Panc1 (cell line): ENCODE results near the gene C19orf25.

Experiments used
- POLR2AphosphoS5 ChIP-seq: IDR thresholded peaks from 2 replicates; pipeline ENCODE4 v1.6.1; 2012; ENCODE audit warnings: mild to moderate bottlenecking, low read depth, low read length, moderate library complexity
- SIN3A ChIP-seq: IDR thresholded peaks from 2 replicates; pipeline ENCODE4 v1.6.1; 2012; ENCODE audit warnings: low read depth, mild to moderate bottlenecking, low read length, moderate library complexity, borderline replicate concordance; ENCODE audit not compliant: insufficient read depth
- TF ChIP-seq, protein P1 (sequence below): fragments of 450-650 bp; IDR thresholded peaks from 2 replicates; pipeline ENCODE4 v1.5.1; 2017; ENCODE audit warnings: mild to moderate bottlenecking
- TF ChIP-seq, protein P2 (sequence below), 2 experiments: IDR thresholded peaks; 2 replicates each; pipeline ENCODE4 v1.6.1; 2011 to 2012; ENCODE audit warnings: low read depth in 2 of 2, control low read depth in 1 of 2, low read length in 1 of 2, mild to moderate bottlenecking in 1 of 2, moderate library complexity in 1 of 2; ENCODE audit not compliant: insufficient read depth in 1 of 2

DNA sequence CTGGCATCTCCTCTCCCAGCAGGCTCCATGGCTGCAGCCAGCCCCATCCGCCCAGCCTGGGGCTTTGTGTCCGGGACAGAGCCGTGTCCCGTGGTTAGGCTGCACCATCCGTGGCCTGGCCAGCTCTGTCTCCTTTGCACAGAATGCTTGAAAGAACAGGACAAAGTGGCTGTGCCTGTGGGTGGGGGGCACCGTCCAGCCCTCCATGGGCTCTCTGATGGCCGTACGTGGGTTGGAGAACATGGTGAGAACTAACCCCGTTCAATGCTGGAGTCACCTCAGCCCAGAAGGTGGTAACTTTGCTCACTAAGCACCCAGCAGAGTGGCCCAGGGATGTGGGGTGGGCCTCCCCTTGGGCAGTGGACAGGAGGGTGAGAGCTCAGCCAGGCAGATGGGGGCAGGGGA, 38.0 kb downstream of the C19orf25 start:
- TF ChIP-seq, protein P1, sequence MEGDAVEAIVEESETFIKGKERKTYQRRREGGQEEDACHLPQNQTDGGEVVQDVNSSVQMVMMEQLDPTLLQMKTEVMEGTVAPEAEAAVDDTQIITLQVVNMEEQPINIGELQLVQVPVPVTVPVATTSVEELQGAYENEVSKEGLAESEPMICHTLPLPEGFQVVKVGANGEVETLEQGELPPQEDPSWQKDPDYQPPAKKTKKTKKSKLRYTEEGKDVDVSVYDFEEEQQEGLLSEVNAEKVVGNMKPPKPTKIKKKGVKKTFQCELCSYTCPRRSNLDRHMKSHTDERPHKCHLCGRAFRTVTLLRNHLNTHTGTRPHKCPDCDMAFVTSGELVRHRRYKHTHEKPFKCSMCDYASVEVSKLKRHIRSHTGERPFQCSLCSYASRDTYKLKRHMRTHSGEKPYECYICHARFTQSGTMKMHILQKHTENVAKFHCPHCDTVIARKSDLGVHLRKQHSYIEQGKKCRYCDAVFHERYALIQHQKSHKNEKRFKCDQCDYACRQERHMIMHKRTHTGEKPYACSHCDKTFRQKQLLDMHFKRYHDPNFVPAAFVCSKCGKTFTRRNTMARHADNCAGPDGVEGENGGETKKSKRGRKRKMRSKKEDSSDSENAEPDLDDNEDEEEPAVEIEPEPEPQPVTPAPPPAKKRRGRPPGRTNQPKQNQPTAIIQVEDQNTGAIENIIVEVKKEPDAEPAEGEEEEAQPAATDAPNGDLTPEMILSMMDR, result no peak
- no peak for TF ChIP-seq SIN3A
- TF ChIP-seq, protein P2, sequence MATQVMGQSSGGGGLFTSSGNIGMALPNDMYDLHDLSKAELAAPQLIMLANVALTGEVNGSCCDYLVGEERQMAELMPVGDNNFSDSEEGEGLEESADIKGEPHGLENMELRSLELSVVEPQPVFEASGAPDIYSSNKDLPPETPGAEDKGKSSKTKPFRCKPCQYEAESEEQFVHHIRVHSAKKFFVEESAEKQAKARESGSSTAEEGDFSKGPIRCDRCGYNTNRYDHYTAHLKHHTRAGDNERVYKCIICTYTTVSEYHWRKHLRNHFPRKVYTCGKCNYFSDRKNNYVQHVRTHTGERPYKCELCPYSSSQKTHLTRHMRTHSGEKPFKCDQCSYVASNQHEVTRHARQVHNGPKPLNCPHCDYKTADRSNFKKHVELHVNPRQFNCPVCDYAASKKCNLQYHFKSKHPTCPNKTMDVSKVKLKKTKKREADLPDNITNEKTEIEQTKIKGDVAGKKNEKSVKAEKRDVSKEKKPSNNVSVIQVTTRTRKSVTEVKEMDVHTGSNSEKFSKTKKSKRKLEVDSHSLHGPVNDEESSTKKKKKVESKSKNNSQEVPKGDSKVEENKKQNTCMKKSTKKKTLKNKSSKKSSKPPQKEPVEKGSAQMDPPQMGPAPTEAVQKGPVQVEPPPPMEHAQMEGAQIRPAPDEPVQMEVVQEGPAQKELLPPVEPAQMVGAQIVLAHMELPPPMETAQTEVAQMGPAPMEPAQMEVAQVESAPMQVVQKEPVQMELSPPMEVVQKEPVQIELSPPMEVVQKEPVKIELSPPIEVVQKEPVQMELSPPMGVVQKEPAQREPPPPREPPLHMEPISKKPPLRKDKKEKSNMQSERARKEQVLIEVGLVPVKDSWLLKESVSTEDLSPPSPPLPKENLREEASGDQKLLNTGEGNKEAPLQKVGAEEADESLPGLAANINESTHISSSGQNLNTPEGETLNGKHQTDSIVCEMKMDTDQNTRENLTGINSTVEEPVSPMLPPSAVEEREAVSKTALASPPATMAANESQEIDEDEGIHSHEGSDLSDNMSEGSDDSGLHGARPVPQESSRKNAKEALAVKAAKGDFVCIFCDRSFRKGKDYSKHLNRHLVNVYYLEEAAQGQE (IDR thresholded peaks at IDR 0.05; ENCODE audit: insufficient read depth in 1 of 2, low read depth in 2 of 2, low read length in 1 of 2), result no peak
- TF ChIP-seq POLR2AphosphoS5, result no peak
